H1 (cell line): Measurements from ENCODE around the gene RBM47. TPM values are rescaled to one million over a fixed set of nuclear protein-coding genes. Genes with fewer than 3 reads are reported as not detected.

Source experiments
- CTCF ChIA-PET: fragments of 300-600 bp; sonication (Branson Sonifier 250); formaldehyde crosslinking; loops from one replicate; lab custom pipeline; 2021; ENCODE audit not compliant: partially characterized antibody; lab: Charles Lee
- POLR2A ChIA-PET: fragments of 300-600 bp; sonication (Branson Sonifier 250); formaldehyde crosslinking; loops from one replicate; lab custom pipeline; 2021; ENCODE audit warnings: inconsistent platforms; ENCODE audit not compliant: partially characterized antibody; lab: Charles Lee
- DNase-seq, 2 experiments: peaks; one replicate each; pipeline versions ENCODE4 v3.0.0 to v3.0.0-alpha.2; 2010 to 2022; ENCODE audit warnings: low spot score in 2 of 2, low read depth in 1 of 2, mixed read lengths in 1 of 2
- FAIRE-seq: peaks from 2 replicates; lab custom pipeline; 2011; peaks lifted over from hg19 to GRCh38; lab: Jason Lieb, UNC
- H2AFZ ChIP-seq: 2 replicates; pipeline ENCODE4 v1.8.1; 2012; ENCODE audit warnings: low read length, inconsistent platforms
- H2AK5ac ChIP-seq: 2 replicates; pipeline ENCODE4 v1.6.1; 2013; ENCODE audit warnings: low read depth, low read length
- H2BK120ac ChIP-seq: replicated peaks from 2 replicates; pipeline ENCODE3; 2013; ENCODE audit warnings: low read depth, low read length, inconsistent platforms
- H2BK12ac ChIP-seq: 2 replicates; pipeline ENCODE4 v1.6.1; 2013; ENCODE audit warnings: low read depth, low read length
- H2BK15ac ChIP-seq: 2 replicates; pipeline ENCODE4 v1.6.1; 2013; ENCODE audit warnings: low read length
- H2BK20ac ChIP-seq: 2 replicates; pipeline ENCODE4 v1.6.1; 2013; ENCODE audit warnings: low read length
- H2BK5ac ChIP-seq: 2 replicates; pipeline ENCODE4 v1.6.1; 2013; ENCODE audit warnings: low read depth, low read length
- H3K14ac ChIP-seq: 2 replicates; pipeline ENCODE4 v1.6.1; 2013; ENCODE audit warnings: inconsistent platforms; ENCODE audit not compliant: insufficient read length
- H3K18ac ChIP-seq: 2 replicates; pipeline ENCODE4 v1.6.1; 2013; ENCODE audit warnings: low read length; ENCODE audit errors: extremely low read depth
- H3K23ac ChIP-seq: 2 replicates; pipeline ENCODE4 v1.6.1; 2013; ENCODE audit warnings: inconsistent platforms; ENCODE audit not compliant: insufficient read length
- H3K23me2 ChIP-seq: 2 replicates; pipeline ENCODE4 v1.6.1; 2013; ENCODE audit warnings: low read depth, low read length
- H3K27ac ChIP-seq: 2 replicates; pipeline ENCODE4 v1.6.1; 2011; ENCODE audit warnings: low read depth, low read length, inconsistent platforms
- H3K27me3 ChIP-seq, 4 experiments: replicated peaks in 1 of 4; 1 replicate in 1 of 4; 2 replicates in 3 of 4; pipeline versions ENCODE4 v1.6.1 to v1.8.1; 2011 to 2013; ENCODE audit warnings: low read length in 3 of 4, mild to moderate bottlenecking in 3 of 4, inconsistent platforms in 2 of 4, mixed read lengths in 2 of 4, moderate library complexity in 1 of 4; ENCODE audit not compliant: control insufficient read depth in 3 of 4, insufficient read depth in 3 of 4; ENCODE audit errors: extremely low read depth in 1 of 4
- H3K36me3 ChIP-seq, 4 experiments: 2 replicates each; pipeline versions ENCODE4 v1.6.1 to v1.8.1; 2011 to 2013; ENCODE audit warnings: mild to moderate bottlenecking in 4 of 4, low read length in 3 of 4, moderate library complexity in 2 of 4, control low read depth in 1 of 4, inconsistent platforms in 1 of 4; ENCODE audit not compliant: insufficient read depth in 4 of 4, control insufficient read depth in 2 of 4
- H3K4ac ChIP-seq: replicated peaks from 2 replicates; pipeline ENCODE3; 2013; ENCODE audit warnings: low read length, low read depth, mixed read lengths, inconsistent platforms; ENCODE audit not compliant: insufficient read length
- H3K4me1 ChIP-seq, 4 experiments: replicated peaks in 1 of 4; 1 replicate in 1 of 4; 2 replicates in 3 of 4; pipeline versions ENCODE4 v1.6.1 to v1.8.1; 2011 to 2013; ENCODE audit warnings: low read length in 3 of 4, inconsistent platforms in 2 of 4, mixed read lengths in 1 of 4; ENCODE audit not compliant: insufficient read depth in 4 of 4, control insufficient read depth in 3 of 4
- H3K4me2 ChIP-seq, 2 experiments: 2 replicates each; pipeline versions ENCODE4 v1.6.1 to v1.8.1; 2011 to 2013; ENCODE audit warnings: low read depth in 2 of 2, low read length in 2 of 2, control low read depth in 1 of 2, inconsistent platforms in 1 of 2, mild to moderate bottlenecking in 1 of 2; ENCODE audit not compliant: insufficient read depth in 1 of 2
- H3K4me3 ChIP-seq, 4 experiments: fragments of 200-600, 300-600 bp in 1 of 4; sonication (generic), shearing (Covaris generic), sonication (Bioruptor Twin) in 1 of 4; 2 replicates each; pipeline versions ENCODE4 v1.5.1 to v1.8.1; 2011 to 2016; ENCODE audit warnings: low read length in 4 of 4, low read depth in 3 of 4, control low read depth in 2 of 4, inconsistent platforms in 2 of 4, mild to moderate bottlenecking in 2 of 4, mixed read lengths in 1 of 4, moderate library complexity in 1 of 4; ENCODE audit not compliant: insufficient read depth in 2 of 4; ENCODE audit errors: extremely low read depth in 1 of 4
- H3K56ac ChIP-seq: replicated peaks from 2 replicates; pipeline ENCODE3; 2013; ENCODE audit warnings: low read depth, mild to moderate bottlenecking, mixed read lengths, low read length, inconsistent platforms; ENCODE audit not compliant: insufficient read length
- H3K79me1 ChIP-seq: 2 replicates; pipeline ENCODE4 v1.6.1; 2013; ENCODE audit warnings: low read depth, low read length, control low read depth
- H3K79me2 ChIP-seq, 2 experiments: 2 replicates each; pipeline versions ENCODE4 v1.6.1 to v1.8.1; 2012 to 2013; ENCODE audit warnings: low read length in 2 of 2, mild to moderate bottlenecking in 2 of 2, inconsistent platforms in 1 of 2; ENCODE audit not compliant: insufficient read depth in 2 of 2, control insufficient read depth in 1 of 2
- H3K9ac ChIP-seq, 4 experiments: replicated peaks in 1 of 4; 1 replicate in 1 of 4; 2 replicates in 3 of 4; pipeline versions ENCODE4 v1.6.1 to v1.8.1; 2011 to 2013; ENCODE audit warnings: low read depth in 3 of 4, low read length in 3 of 4, control low read depth in 2 of 4, mild to moderate bottlenecking in 2 of 4, moderate library complexity in 2 of 4, inconsistent platforms in 1 of 4; ENCODE audit errors: extremely low read depth in 1 of 4
- H3K9me3 ChIP-seq, 2 experiments: 2 replicates each; pipeline versions ENCODE4 v1.6.1 to v1.8.1; 2012 to 2013; ENCODE audit warnings: mild to moderate bottlenecking in 2 of 2, moderate library complexity in 2 of 2, control low read depth in 1 of 2, inconsistent platforms in 1 of 2, low read depth in 1 of 2, low read length in 1 of 2, mixed read lengths in 1 of 2; ENCODE audit not compliant: insufficient read depth in 2 of 2
- H4K20me1 ChIP-seq, 2 experiments: replicated peaks in 1 of 2; 2 replicates each; pipeline versions ENCODE3 to v1.8.1; 2011 to 2013; ENCODE audit warnings: inconsistent platforms in 2 of 2, low read length in 2 of 2, mild to moderate bottlenecking in 1 of 2; ENCODE audit not compliant: insufficient read depth in 2 of 2, control insufficient read depth in 1 of 2
- H4K5ac ChIP-seq: 2 replicates; pipeline ENCODE4 v1.6.1; 2013; ENCODE audit warnings: low read length, low read depth, mixed read lengths, inconsistent platforms; ENCODE audit not compliant: insufficient read length
- H4K8ac ChIP-seq: 2 replicates; pipeline ENCODE4 v1.8.0; 2013; ENCODE audit warnings: mild to moderate bottlenecking, moderate library complexity, low read length, inconsistent platforms; ENCODE audit not compliant: insufficient read depth; ENCODE audit errors: extremely low read depth
- H4K91ac ChIP-seq: replicated peaks from 2 replicates; pipeline ENCODE3; 2013; ENCODE audit warnings: low read length, mixed read lengths, inconsistent platforms; ENCODE audit not compliant: insufficient read length
- ASH2L ChIP-seq: fragments of 200-600, 300-600 bp; sonication (generic); IDR thresholded peaks from one replicate; pipeline ENCODE4 v1.7.1; 2017; ENCODE audit warnings: low read length
- CHD2 ChIP-seq: IDR thresholded peaks from 2 replicates; pipeline ENCODE4 v1.6.1; 2012; ENCODE audit warnings: low read length, improper control_type of control experiment
- EGR1 ChIP-seq: IDR thresholded peaks from 2 replicates; pipeline ENCODE4 v1.6.1; 2011; ENCODE audit warnings: low read depth, low read length, borderline replicate concordance
- EP300 ChIP-seq, 2 experiments: IDR thresholded peaks; 1 replicate in 1 of 2; 2 replicates in 1 of 2; pipeline ENCODE4 v1.6.1; 2011 to 2012; ENCODE audit warnings: low read depth in 2 of 2, low read length in 2 of 2, mild to moderate bottlenecking in 2 of 2, borderline replicate concordance in 1 of 2, inconsistent platforms in 1 of 2, moderate library complexity in 1 of 2
- HDAC2 ChIP-seq, 2 experiments: fragments of 300-600 bp in 1 of 2; sonication (generic) in 1 of 2; IDR thresholded peaks; 2 replicates each; pipeline ENCODE4 v1.6.1; 2011 to 2012; ENCODE audit warnings: low read depth in 2 of 2, low read length in 2 of 2, mild to moderate bottlenecking in 2 of 2, moderate library complexity in 2 of 2, borderline replicate concordance in 1 of 2, inconsistent platforms in 1 of 2
- PHF8 ChIP-seq: fragments of 200-600 bp; sonication (generic); conservative IDR thresholded peaks from 2 replicates; pipeline ENCODE4 v1.7.1; 2012; ENCODE audit warnings: low read depth, mild to moderate bottlenecking, inconsistent platforms, low read length, moderate library complexity
- SUZ12 ChIP-seq: fragments of 200-600 bp; sonication (generic); IDR thresholded peaks from 2 replicates; pipeline ENCODE4 v1.6.1; 2012; ENCODE audit warnings: mild to moderate bottlenecking, inconsistent platforms, low read length, moderate library complexity, mixed read lengths
- TAF7 ChIP-seq: optimal IDR thresholded peaks from 2 replicates; pipeline ENCODE3; 2011; ENCODE audit warnings: low read depth, mild to moderate bottlenecking, inconsistent platforms, low read length, moderate library complexity, borderline replicate concordance
- TBP ChIP-seq: IDR thresholded peaks from 2 replicates; pipeline ENCODE4 v1.6.1; 2011; ENCODE audit warnings: low read depth, low read length, improper control_type of control experiment
- TCF12 ChIP-seq: IDR thresholded peaks from 2 replicates; pipeline ENCODE4 v1.6.1; 2011; ENCODE audit warnings: low read depth, mild to moderate bottlenecking, low read length
- YY1 ChIP-seq: IDR thresholded peaks from 2 replicates; pipeline ENCODE4 v1.6.1; 2011; ENCODE audit warnings: low read depth, mild to moderate bottlenecking, low read length
- WGBS, 2 experiments: shearing (Covaris generic) in 1 of 2; methylation state at CpG; one replicate each; pipeline versions ENCODE4 v1.1.6 to v1.1.7; 2013 to 2015; ENCODE audit warnings: low lambda C conversion rate in 2 of 2, mixed read lengths in 2 of 2, inconsistent platforms in 1 of 2, low coverage in 1 of 2, missing lambda C conversion rate in 1 of 2; ENCODE audit not compliant: insufficient replicate concordance in 2 of 2, insufficient coverage in 1 of 2, insufficient read length in 1 of 2; ENCODE audit errors: extremely low coverage in 1 of 2, missing lambda C conversion rate in 1 of 2; 5-methylcytosine and 5-hydroxymethylcytosine counted together
- polyA plus RNA-seq, 7 experiments: library from polyadenylated mRNA; depleted of rRNA in 3 of 7; stranded (reverse) in 5 of 7; unstranded in 2 of 7; fragments of >200 nt in 5 of 7; fragments of 200-250 nt in 2 of 7; gene quantifications; 1 replicate in 5 of 7; 2 replicates in 1 of 7; 4 replicates in 1 of 7; pipeline versions ENCODE4 v1.2.1 to v1.2.3, GENCODE V29; 2011 to 2013; ENCODE audit warnings: missing spikeins in 2 of 7, mixed read lengths in 2 of 7
- total RNA-seq: library from RNA; stranded (reverse); fragmentation: NEBNext Ultra II Directional; extraction: Animal tissue kit (Norgen Biotek cat#: 25700); gene quantifications from 2 replicates; pipeline ENCODE4 v1.2.1, GENCODE V29; 2021
- TF ChIP-seq, protein P1 (sequence below): IDR thresholded peaks from 2 replicates; pipeline ENCODE4 v1.6.1; 2012; ENCODE audit warnings: low read length, inconsistent platforms

Gene RBM47
- total and polyA plus RNA-seq, 2 of the 8 experiments (the other 6 are each of a cell fraction or from before 2014, with no cell fraction given): 42.8 to 78.9 TPM

DNA sequence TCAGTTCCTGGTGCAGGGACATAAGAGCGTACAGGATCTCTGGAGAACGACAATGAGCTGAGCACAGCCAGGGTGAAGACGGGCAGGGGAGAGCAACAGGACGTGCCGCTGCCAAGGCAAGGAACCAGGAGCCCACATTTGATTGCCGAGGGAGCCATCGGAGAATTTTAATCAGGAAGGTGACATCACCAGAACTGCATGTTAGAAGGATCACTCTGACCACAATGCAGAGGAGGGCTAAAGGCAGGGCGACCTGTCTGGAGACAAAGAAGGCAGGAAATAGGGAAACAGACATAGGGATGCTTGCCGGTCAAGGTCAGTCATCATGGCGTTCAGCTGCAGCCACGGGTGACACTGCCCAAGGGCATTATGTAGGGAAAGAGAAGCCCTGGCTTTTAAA is 81.4 kb downstream of the RBM47 start:
- Histone ChIP-seq H3K56ac (no peak overlapping the region), H3K23me2 (no peaks in the 10 kb centered on the region), H2BK12ac (no peak overlapping the region), H3K9ac (no peak overlapping the region), H3K36me3 (peaks cover 2 to 12% (median 7%) of the 10 kb centered on the region in 4 experiments; a peak in 7 of 8 replicates), H2AK5ac (no peak overlapping the region), H2AFZ (no peak overlapping the region), H3K79me1 (peaks cover 10% of the 10 kb centered on the region), H2BK20ac (no peak overlapping the region), H3K9me3 (no peaks in the 10 kb centered on the region), H3K23ac (no peak overlapping the region), H3K14ac (no peak overlapping the region), H4K20me1 (peaks cover 0 to 7% of the 10 kb centered on the region in 2 experiments), H3K18ac (no peak overlapping the region), H2BK5ac (no peak overlapping the region), H3K27me3 (no peaks in the 10 kb centered on the region), H3K4me2 (no peak overlapping the region), H3K79me2 (peaks cover 0 to 48% of the 10 kb centered on the region in 2 experiments; a peak in 2 of 4 replicates), H2BK15ac (no peak overlapping the region), H3K4ac (no peak overlapping the region), H3K4me1 (peaks cover 0 to 8% (median 5%) of the 10 kb centered on the region in 4 experiments; a peak in 4 of 7 replicates), H2BK120ac (no peak overlapping the region), H4K8ac (no peak overlapping the region), H3K4me3 (no peak overlapping the region), H3K27ac (no peak overlapping the region), H4K91ac (no peak overlapping the region), H4K5ac (no peak overlapping the region)
- WGBS, 2 experiments: 90% methylated on average over 11 of the region's 11 CpGs; no CpG with 5 or more reads in 1 of the 2 experiments
- DNase-seq (no peak), FAIRE-seq (no peak)
- ChIA-PET CTCF (interaction anchor here (1.1 to 2.0 kb wide), 2 partner anchors 50 to 171 kb away, joined by 4 to 5 read pairs; no protein-coding TSS in a partner anchor), POLR2A (no interaction called here)
- no peak for TF ChIP-seq ASH2L
- no peak for TF ChIP-seq SUZ12
- no peak for TF ChIP-seq EP300 (IDR thresholded peaks at IDR 0.05; ENCODE audit: borderline replicate concordance in 1 of 2, low read depth in 2 of 2, low read length in 2 of 2)
- TF ChIP-seq, protein P1, sequence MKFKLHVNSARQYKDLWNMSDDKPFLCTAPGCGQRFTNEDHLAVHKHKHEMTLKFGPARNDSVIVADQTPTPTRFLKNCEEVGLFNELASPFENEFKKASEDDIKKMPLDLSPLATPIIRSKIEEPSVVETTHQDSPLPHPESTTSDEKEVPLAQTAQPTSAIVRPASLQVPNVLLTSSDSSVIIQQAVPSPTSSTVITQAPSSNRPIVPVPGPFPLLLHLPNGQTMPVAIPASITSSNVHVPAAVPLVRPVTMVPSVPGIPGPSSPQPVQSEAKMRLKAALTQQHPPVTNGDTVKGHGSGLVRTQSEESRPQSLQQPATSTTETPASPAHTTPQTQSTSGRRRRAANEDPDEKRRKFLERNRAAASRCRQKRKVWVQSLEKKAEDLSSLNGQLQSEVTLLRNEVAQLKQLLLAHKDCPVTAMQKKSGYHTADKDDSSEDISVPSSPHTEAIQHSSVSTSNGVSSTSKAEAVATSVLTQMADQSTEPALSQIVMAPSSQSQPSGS: no peak
- no peak for TF ChIP-seq YY1
- TF ChIP-seq PHF8: no peak
- TF ChIP-seq TAF7: no peak
- TF ChIP-seq HDAC2 (IDR thresholded peaks at IDR 0.05; ENCODE audit: borderline replicate concordance in 1 of 2, low read depth in 2 of 2, low read length in 2 of 2): no peak
- no peak for TF ChIP-seq CHD2
- TF ChIP-seq TCF12: no peak
- no peak for TF ChIP-seq EGR1
- no peak for TF ChIP-seq TBP
